Sigmoid colon (tissue), 4 donors: ENCODE measurements around the gene USP22.

Experiments
- POLR2A ChIP-seq, 2 donors: fragments of 450-650 bp; IDR thresholded peaks; one replicate each; pipeline ENCODE4 v1.6.1; 2016; ENCODE audit warnings: antibody characterized with exemption in 2 of 2, mild to moderate bottlenecking in 2 of 2, moderate library complexity in 2 of 2
- POLR2AphosphoS5 ChIP-seq, 4 donors: sonication (generic); formaldehyde crosslinking; IDR thresholded peaks; one replicate each; pipeline ENCODE4 v1.6.1; 2017; ENCODE audit warnings: antibody characterized with exemption in 4 of 4
- TF ChIP-seq, protein P1 (sequence below), 4 experiments: fragments of 450-650 bp in 3 of 4; fragments of 200-600 bp in 1 of 4; IDR thresholded peaks; one replicate each; pipeline ENCODE4 v1.5.1; 2016 to 2019; ENCODE audit warnings: antibody characterized with exemption in 4 of 4, mild to moderate bottlenecking in 3 of 4, moderate library complexity in 2 of 4

DNA sequence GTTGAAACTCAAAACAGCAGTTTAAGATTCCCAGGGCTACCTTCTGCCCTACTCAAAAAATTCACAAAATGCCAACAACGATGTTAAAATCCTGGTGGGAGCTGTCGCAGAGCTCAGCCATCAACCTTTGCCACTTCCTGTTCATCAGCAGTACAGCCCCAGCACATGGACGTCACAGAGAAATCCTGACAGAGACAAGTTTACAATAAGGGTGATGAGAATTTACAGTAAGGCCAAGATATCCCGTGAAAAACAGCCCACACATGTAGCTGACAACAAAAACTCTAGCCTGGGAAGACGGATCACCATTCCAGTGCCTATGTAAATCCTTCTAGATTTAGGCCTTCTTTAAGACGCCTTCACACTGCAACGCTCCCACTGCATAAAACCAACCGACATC, 18.8 kb downstream of the USP22 start:
- TF ChIP-seq, protein P1, sequence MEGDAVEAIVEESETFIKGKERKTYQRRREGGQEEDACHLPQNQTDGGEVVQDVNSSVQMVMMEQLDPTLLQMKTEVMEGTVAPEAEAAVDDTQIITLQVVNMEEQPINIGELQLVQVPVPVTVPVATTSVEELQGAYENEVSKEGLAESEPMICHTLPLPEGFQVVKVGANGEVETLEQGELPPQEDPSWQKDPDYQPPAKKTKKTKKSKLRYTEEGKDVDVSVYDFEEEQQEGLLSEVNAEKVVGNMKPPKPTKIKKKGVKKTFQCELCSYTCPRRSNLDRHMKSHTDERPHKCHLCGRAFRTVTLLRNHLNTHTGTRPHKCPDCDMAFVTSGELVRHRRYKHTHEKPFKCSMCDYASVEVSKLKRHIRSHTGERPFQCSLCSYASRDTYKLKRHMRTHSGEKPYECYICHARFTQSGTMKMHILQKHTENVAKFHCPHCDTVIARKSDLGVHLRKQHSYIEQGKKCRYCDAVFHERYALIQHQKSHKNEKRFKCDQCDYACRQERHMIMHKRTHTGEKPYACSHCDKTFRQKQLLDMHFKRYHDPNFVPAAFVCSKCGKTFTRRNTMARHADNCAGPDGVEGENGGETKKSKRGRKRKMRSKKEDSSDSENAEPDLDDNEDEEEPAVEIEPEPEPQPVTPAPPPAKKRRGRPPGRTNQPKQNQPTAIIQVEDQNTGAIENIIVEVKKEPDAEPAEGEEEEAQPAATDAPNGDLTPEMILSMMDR (IDR thresholded peaks at IDR 0.05) = no peak
- TF ChIP-seq POLR2AphosphoS5 (IDR thresholded peaks at IDR 0.05) (peak in 2 of 4 donors; percentile 42 to 52), POLR2A (IDR thresholded peaks at IDR 0.05) (no peak)
